Kidney (tissue), 14 donors: Measurements from ENCODE around the gene OTOP3. TPM values are rescaled to one million over a fixed set of nuclear protein-coding genes. Genes with fewer than 3 reads are reported as not detected.

Experiments
- DNase-seq, 5 donors: peaks; one replicate each; pipeline ENCODE4 v3.0.0-alpha.2; 2013 to 2020
- FAIRE-seq: peaks from 2 replicates; lab custom pipeline; 2012; peaks lifted over from hg19 to GRCh38; lab: Jason Lieb, UNC
- H3K27ac ChIP-seq, 2 donors: one replicate each; pipeline ENCODE4 v1.7.0; 2013; ENCODE audit warnings: low read depth in 2 of 2, low read length in 2 of 2, inconsistent platforms in 1 of 2
- H3K27me3 ChIP-seq: one replicate; pipeline ENCODE4 v1.7.1; 2013; ENCODE audit warnings: low read length, inconsistent platforms; ENCODE audit not compliant: control insufficient read depth, insufficient read depth
- H3K36me3 ChIP-seq, 3 donors: one replicate each; pipeline versions ENCODE4 v1.7.0 to v1.7.1; 2013; ENCODE audit warnings: low read length in 3 of 3, control low read depth in 1 of 3, inconsistent platforms in 1 of 3; ENCODE audit not compliant: insufficient read depth in 3 of 3, control insufficient read depth in 2 of 3
- H3K4me1 ChIP-seq, 3 donors: one replicate each; pipeline versions ENCODE4 v1.7.0 to v1.7.1; 2013; ENCODE audit warnings: low read length in 3 of 3, inconsistent platforms in 1 of 3, low read depth in 1 of 3; ENCODE audit not compliant: control insufficient read depth in 2 of 3, insufficient read depth in 2 of 3
- H3K4me3 ChIP-seq, 3 donors: one replicate each; pipeline versions ENCODE4 v1.7.0 to v1.8.1; 2013; ENCODE audit warnings: low read length in 3 of 3, control low read depth in 1 of 3, inconsistent platforms in 1 of 3
- H3K9ac ChIP-seq, 3 donors: one replicate each; pipeline versions ENCODE4 v1.7.0 to v1.7.1; 2013; ENCODE audit warnings: low read length in 3 of 3, control low read depth in 1 of 3, inconsistent platforms in 1 of 3
- H3K9me3 ChIP-seq, 3 donors: one replicate each; pipeline versions ENCODE4 v1.7.0 to v1.7.1; 2013; ENCODE audit warnings: low read length in 3 of 3, control low read depth in 1 of 3, inconsistent platforms in 1 of 3; ENCODE audit not compliant: control insufficient read depth in 2 of 3, insufficient read depth in 1 of 3
- intact Hi-C: fragments of 100-400 bp; cut with DNase I; formaldehyde crosslinking; loops from one replicate; pipeline ENCODE4 v1.11.1; 2022
- polyA plus RNA-seq: library from polyadenylated mRNA; stranded (reverse); fragments of 350-450 nt; fragmentation: Illumina TruSeq; extraction: RNeasy Lipid Tissue Mini Kit (QIAGEN cat#74804); gene quantifications from one replicate; pipeline ENCODE4 v1.2.3, GENCODE V29; 2014; ENCODE audit warnings: low read depth, low replicate concordance; ENCODE audit not compliant: insufficient read depth
- total RNA-seq: library from RNA; stranded (reverse); fragmentation: NEBNext Ultra II Directional; extraction: Animal tissue kit (Norgen Biotek cat#: 25700); gene quantifications from one replicate; pipeline ENCODE4 v1.2.1, GENCODE V29; 2021
- TF ChIP-seq, protein P1 (sequence below): IDR thresholded peaks from 3 replicates; pipeline ENCODE4 v1.5.1; 2012; ENCODE audit warnings: mild to moderate bottlenecking, moderate library complexity, borderline replicate concordance; ENCODE audit not compliant: insufficient read depth; ENCODE audit errors: extremely low read depth
- donor health status: control.
- donor health status: control.
- donor health status: control.
- donor health status: control.
- donor health status: control.
- donor health status: DM: yes; HTN: yes; CAD: no.
- donor health status: Normal renal cell carcinoma (clear cell type).

Gene OTOP3
- total and polyA plus RNA-seq, 2 donors from 2014 or later: not detected

DNA sequence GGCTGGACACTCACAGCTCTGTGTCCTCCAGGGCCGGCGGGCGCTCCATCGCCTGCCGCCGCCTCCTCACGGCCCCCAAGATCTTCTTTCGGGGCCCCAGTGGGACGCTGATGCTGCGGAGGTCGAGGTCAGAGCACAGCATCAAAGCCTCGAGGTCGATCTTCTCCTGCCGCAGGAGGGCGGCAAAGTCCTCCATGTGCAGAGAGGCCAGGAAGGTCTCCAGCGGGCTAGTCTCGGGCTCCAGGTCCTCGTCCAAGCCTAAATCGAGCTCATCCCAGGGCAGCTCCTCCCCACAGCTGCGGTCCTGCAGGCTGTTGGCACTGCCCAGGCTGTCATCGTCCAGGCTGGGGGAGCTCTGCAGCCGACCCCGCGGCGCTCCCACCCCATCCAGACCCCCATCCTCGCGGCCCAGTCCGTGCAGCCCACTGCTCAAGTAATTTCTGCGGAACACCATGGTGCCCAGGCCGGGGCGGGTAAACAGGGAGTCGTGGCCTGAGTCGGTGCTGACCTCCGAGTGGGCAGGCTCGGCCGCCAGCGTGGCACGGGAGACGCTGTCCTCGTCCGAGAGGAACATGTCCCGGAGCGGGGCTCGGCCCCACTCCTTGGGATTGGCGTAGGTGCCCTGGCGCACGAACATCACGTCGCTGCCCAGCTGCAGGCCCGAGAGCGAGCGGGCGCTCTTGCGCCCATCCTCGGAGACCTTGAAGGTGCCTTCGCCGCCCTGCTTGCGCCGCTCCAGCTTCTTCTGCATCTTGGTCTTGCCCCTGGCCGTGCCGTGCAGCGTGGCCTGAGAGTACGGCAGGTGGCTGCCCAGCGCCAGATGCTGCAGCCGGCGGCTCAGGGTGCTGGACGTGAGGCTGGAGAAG lies 16.0 kb upstream of the OTOP3 start:
- intact Hi-C loops: no loop called here
- DNase-seq (peak in 2 of 5 donors; percentile 24 to 45), FAIRE-seq (no peak)
- TF ChIP-seq, protein P1, sequence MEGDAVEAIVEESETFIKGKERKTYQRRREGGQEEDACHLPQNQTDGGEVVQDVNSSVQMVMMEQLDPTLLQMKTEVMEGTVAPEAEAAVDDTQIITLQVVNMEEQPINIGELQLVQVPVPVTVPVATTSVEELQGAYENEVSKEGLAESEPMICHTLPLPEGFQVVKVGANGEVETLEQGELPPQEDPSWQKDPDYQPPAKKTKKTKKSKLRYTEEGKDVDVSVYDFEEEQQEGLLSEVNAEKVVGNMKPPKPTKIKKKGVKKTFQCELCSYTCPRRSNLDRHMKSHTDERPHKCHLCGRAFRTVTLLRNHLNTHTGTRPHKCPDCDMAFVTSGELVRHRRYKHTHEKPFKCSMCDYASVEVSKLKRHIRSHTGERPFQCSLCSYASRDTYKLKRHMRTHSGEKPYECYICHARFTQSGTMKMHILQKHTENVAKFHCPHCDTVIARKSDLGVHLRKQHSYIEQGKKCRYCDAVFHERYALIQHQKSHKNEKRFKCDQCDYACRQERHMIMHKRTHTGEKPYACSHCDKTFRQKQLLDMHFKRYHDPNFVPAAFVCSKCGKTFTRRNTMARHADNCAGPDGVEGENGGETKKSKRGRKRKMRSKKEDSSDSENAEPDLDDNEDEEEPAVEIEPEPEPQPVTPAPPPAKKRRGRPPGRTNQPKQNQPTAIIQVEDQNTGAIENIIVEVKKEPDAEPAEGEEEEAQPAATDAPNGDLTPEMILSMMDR: no peak
- Histone ChIP-seq H3K4me1 (peaks cover 0 to 8% (median 0%) of the 10 kb centered on the region in 3 donors), H3K27me3 (peaks cover 6% of the 10 kb centered on the region), H3K9me3 (no peaks in the 10 kb centered on the region), H3K9ac (no peak overlapping the region), H3K27ac (no peak overlapping the region), H3K36me3 (no peaks in the 10 kb centered on the region), H3K4me3 (no peak overlapping the region)

- Histone ChIP-seq H3K4me3 (no peak overlapping the region), H3K27ac (no peak overlapping the region), H3K36me3 (no peaks in the 10 kb centered on the region), H3K27me3 (peaks cover 12% of the 10 kb centered on the region), H3K9ac (no peak overlapping the region), H3K9me3 (no peaks in the 10 kb centered on the region), H3K4me1 (peaks cover 0 to 8% (median 0%) of the 10 kb centered on the region in 3 donors)
- FAIRE-seq (no peak), DNase-seq (no peak)
- intact Hi-C loops: no loop called here
- TF ChIP-seq, protein P1: no peak
Measured at GRCh38 chr17:74920306-74920620, 15.4 kb upstream of the OTOP3 start.

DNA sequence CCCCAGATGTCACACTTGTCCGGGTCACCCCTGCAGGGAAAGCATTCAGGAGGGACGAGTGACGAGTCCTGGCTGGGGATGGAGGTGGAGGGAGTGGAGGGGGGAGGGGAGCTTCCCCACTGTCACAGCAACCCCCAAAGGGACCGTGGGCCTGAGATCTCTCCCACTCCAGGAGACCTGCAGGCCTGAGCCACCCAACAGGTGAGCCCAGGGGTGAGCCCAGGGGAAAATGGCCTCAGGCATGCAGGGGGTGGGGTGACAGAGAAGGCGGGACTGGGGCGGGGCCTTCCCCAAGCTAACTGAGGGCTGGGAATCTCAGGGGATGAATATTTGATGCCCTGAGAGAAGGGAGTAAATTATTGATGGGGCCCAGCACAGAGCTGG lies 15.1 kb upstream of the OTOP3 start:
- H3K9me3 ChIP-seq: no peaks in the 10 kb centered on the region
- FAIRE-seq (no peak), DNase-seq (peak in 4 of 5 donors; percentile 29 to 65 (median 38))
- intact Hi-C loops: no loop called here
- TF ChIP-seq, protein P1: no peak
- no peak overlapping the region for H3K27ac ChIP-seq
- H3K27me3 ChIP-seq: peaks cover 16% of the 10 kb centered on the region
- H3K9ac ChIP-seq: no peak overlapping the region
- H3K4me1 ChIP-seq: peaks cover 0 to 8% (median 0%) of the 10 kb centered on the region in 3 donors
- H3K36me3 ChIP-seq: no peaks in the 10 kb centered on the region
- H3K4me3 ChIP-seq: no peak overlapping the region
